GM23338 (cell line): ENCODE measurements around the gene NDUFB6. TPM values are rescaled to one million over a fixed set of nuclear protein-coding genes. Genes with fewer than 3 reads are reported as not detected.

Source experiments
- ATAC-seq: fragments of 200-7000 bp; cut with Tn5 transposase; 3 replicates; pipeline ENCODE4 v1.9.1; 2020
- DNase-seq: peaks from one replicate; pipeline ENCODE4 v3.0.0-alpha.2; 2015; ENCODE audit warnings: low spot score
- H2AFZ ChIP-seq: fragments of 200-600 bp; sonication (generic); 2 replicates; pipeline ENCODE4 v1.8.0; 2016; ENCODE audit warnings: antibody characterized with exemption, mild to moderate bottlenecking, moderate library complexity
- H3F3A ChIP-seq: fragments of 200-600 bp; sonication (generic); replicated peaks from 2 replicates; pipeline ENCODE4 v1.8.0; 2017; ENCODE audit warnings: antibody characterized with exemption, mixed run types, low read depth
- H3K27ac ChIP-seq: fragments of 200-600 bp; sonication (generic); 2 replicates; pipeline ENCODE4 v1.6.1; 2016; ENCODE audit warnings: low read depth
- H3K27me3 ChIP-seq: fragments of 200-600 bp; sonication (generic); 2 replicates; pipeline ENCODE4 v1.8.0; 2016; ENCODE audit warnings: mild to moderate bottlenecking, mixed run types, moderate library complexity; ENCODE audit not compliant: insufficient read depth
- H3K36me3 ChIP-seq: fragments of 200-600 bp; sonication (generic); 2 replicates; pipeline ENCODE4 v1.8.0; 2016; ENCODE audit warnings: mild to moderate bottlenecking; ENCODE audit not compliant: insufficient read depth
- H3K4me1 ChIP-seq: fragments of 200-600 bp; sonication (generic); 2 replicates; pipeline ENCODE4 v1.8.0; 2016; ENCODE audit warnings: mild to moderate bottlenecking, moderate library complexity; ENCODE audit not compliant: insufficient read depth
- H3K4me2 ChIP-seq: fragments of 200-600 bp; sonication (generic); 2 replicates; pipeline ENCODE4 v1.7.1; 2017; ENCODE audit warnings: mixed run types
- H3K4me3 ChIP-seq: fragments of 200-600 bp; sonication (generic); 2 replicates; pipeline ENCODE4 v1.6.1; 2016; ENCODE audit warnings: mixed run types
- H3K79me2 ChIP-seq: fragments of 200-600 bp; sonication (generic); replicated peaks from 2 replicates; pipeline ENCODE4 v1.8.0; 2017; ENCODE audit warnings: mild to moderate bottlenecking; ENCODE audit not compliant: insufficient read depth
- H3K9me2 ChIP-seq: fragments of 200-600 bp; sonication (generic); 2 replicates; pipeline ENCODE4 v1.8.0; 2017; ENCODE audit not compliant: insufficient read depth
- H4K20me1 ChIP-seq: fragments of 200-600 bp; sonication (generic); replicated peaks from 2 replicates; pipeline ENCODE4 v1.8.0; 2017; ENCODE audit warnings: mild to moderate bottlenecking; ENCODE audit not compliant: insufficient read depth
- H3K27ac Mint-ChIP-seq: 2 replicates; pipeline ENCODE4 v1.8.0; 2020; ENCODE audit warnings: inconsistent platforms, mild to moderate bottlenecking, moderate library complexity, mixed read lengths
- H3K27me3 Mint-ChIP-seq: 3 replicates; pipeline ENCODE4 v1.8.0; 2022; ENCODE audit warnings: low read depth, mild to moderate bottlenecking, moderate library complexity, mixed read lengths, inconsistent platforms; ENCODE audit not compliant: insufficient read depth, poor library complexity
- H3K36me3 Mint-ChIP-seq: 3 replicates; pipeline ENCODE4 v1.8.0; 2021; ENCODE audit warnings: low read depth, mild to moderate bottlenecking, inconsistent platforms, moderate library complexity, mixed read lengths
- H3K4me1 Mint-ChIP-seq: 3 replicates; pipeline ENCODE4 v1.8.0; 2020; ENCODE audit warnings: mild to moderate bottlenecking, inconsistent platforms, mixed read lengths
- H3K4me3 Mint-ChIP-seq: 3 replicates; pipeline ENCODE4 v1.8.0; 2021; ENCODE audit warnings: moderate library complexity, mild to moderate bottlenecking, inconsistent platforms, mixed read lengths
- H3K9me3 Mint-ChIP-seq: 3 replicates; pipeline ENCODE4 v1.8.0; 2020; ENCODE audit warnings: moderate library complexity, mild to moderate bottlenecking, inconsistent platforms, mixed read lengths
- EZH2phosphoT487 ChIP-seq: fragments of 200-600 bp; sonication (generic); IDR thresholded peaks from one replicate; pipeline ENCODE4 v1.8.1; 2018; ENCODE audit warnings: antibody characterized with exemption; ENCODE audit not compliant: unreplicated experiment
- JUNB ChIP-seq: IDR thresholded peaks from one replicate; pipeline ENCODE4 v1.6.1; 2016; ENCODE audit warnings: antibody characterized with exemption; ENCODE audit not compliant: unreplicated experiment
- POLR2AphosphoS5 ChIP-seq: IDR thresholded peaks from 2 replicates; pipeline ENCODE4 v1.6.1; 2016; ENCODE audit warnings: antibody characterized with exemption, low read depth
- ZNF114 ChIP-seq: fragments of 250-450 bp; sonication (Bioruptor Pico); IDR thresholded peaks from 2 replicates; pipeline ENCODE4 v1.5.0; 2020; ENCODE audit warnings: mild to moderate bottlenecking, moderate library complexity
- polyA plus RNA-seq: library from polyadenylated mRNA; unstranded; fragments of >200 nt; fragmentation: Nextera tagmentation; extraction: Ambion mirVana; gene quantifications from 2 replicates; pipeline ENCODE4 v1.2.1, GENCODE V29; 2016
- total RNA-seq: library from RNA; depleted of rRNA; stranded (reverse); fragments of >200 nt; shearing (Covaris generic); gene quantifications from 2 replicates; pipeline ENCODE4 v1.2.3, GENCODE V29; 2014
- TF ChIP-seq, protein P1 (sequence below), 2 experiments: fragments of 200-600 bp in 1 of 2; sonication (generic) in 1 of 2; conservative IDR thresholded peaks; 2 replicates each; pipeline versions ENCODE4 v1.5.1 to v1.6.1; 2016 to 2017; ENCODE audit warnings: antibody characterized with exemption in 2 of 2, low read depth in 2 of 2, mild to moderate bottlenecking in 2 of 2, moderate library complexity in 1 of 2
- TF ChIP-seq, protein P2 (sequence below): IDR thresholded peaks from one replicate; pipeline ENCODE4 v1.6.1; 2018; ENCODE audit warnings: antibody characterized with exemption; ENCODE audit not compliant: unreplicated experiment

NDUFB6 gene
- total and polyA plus RNA-seq, 2 experiments from 2014 or later: 56.5 to 231 TPM

DNA sequence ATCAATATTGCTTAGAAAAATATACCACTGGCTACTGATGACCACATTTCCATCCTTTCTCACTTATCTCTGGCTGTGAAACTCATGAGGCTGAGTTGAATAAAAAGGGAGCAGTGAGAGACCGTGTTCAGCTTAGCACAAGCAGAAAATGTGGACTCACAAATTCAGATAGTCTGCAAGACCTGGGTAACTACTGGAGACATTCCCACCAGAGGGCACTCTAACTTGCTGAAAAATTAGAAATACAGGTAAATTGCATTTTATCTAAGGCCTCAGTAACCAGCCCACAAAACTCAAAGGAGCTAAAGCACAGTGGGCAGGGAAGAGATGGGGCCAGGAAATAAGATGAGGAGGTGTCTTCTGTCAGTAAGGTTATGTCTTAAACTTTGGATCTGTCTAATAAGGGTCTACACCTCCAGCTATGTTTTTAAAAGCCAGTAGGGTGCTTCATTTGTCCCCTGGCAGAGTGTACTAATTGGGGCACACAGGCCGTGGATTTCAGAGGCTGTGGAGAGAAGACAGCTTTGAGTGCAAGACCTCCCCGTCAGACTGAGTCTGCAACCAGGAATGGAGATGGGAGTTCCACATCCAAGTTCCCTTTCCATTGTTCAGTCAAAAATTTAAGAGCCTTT, 8.7 kb upstream of the NDUFB6 start:
- Histone ChIP-seq H3K4me1 (0 out of 2 replicates have a peak, but pooled peaks cover 7% of the 10 kb centered on the region), H3F3A (no peaks in the 10 kb centered on the region), H3K36me3 (no peaks in the 10 kb centered on the region), H3K4me2 (no peak overlapping the region), H3K79me2 (no peaks in the 10 kb centered on the region), H2AFZ (peak overlapping the region; percentile 14; the same call in 1 of the 2 replicates), H3K4me3 (no peak overlapping the region), H3K27me3 (no peaks in the 10 kb centered on the region), H3K27ac (no peak overlapping the region), H3K9me2 (0 out of 2 replicates have a peak, but pooled peaks cover under 1% of the 10 kb centered on the region), H4K20me1 (no peaks in the 10 kb centered on the region)
- H3K27ac Mint-ChIP-seq: no peak overlapping the region
- no peaks in the 10 kb centered on the region for H3K27me3 Mint-ChIP-seq
- TF ChIP-seq, protein P1, sequence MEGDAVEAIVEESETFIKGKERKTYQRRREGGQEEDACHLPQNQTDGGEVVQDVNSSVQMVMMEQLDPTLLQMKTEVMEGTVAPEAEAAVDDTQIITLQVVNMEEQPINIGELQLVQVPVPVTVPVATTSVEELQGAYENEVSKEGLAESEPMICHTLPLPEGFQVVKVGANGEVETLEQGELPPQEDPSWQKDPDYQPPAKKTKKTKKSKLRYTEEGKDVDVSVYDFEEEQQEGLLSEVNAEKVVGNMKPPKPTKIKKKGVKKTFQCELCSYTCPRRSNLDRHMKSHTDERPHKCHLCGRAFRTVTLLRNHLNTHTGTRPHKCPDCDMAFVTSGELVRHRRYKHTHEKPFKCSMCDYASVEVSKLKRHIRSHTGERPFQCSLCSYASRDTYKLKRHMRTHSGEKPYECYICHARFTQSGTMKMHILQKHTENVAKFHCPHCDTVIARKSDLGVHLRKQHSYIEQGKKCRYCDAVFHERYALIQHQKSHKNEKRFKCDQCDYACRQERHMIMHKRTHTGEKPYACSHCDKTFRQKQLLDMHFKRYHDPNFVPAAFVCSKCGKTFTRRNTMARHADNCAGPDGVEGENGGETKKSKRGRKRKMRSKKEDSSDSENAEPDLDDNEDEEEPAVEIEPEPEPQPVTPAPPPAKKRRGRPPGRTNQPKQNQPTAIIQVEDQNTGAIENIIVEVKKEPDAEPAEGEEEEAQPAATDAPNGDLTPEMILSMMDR (conservative IDR thresholded peaks at IDR 0.05; ENCODE audit: low read depth in 2 of 2): peak; percentile 75
- TF ChIP-seq ZNF114: no peak
- no peaks in the 10 kb centered on the region for H3K36me3 Mint-ChIP-seq
- no peak overlapping the region for H3K4me3 Mint-ChIP-seq
- peaks cover 14% of the 10 kb centered on the region for H3K4me1 Mint-ChIP-seq
- ATAC-seq: peak; percentile 89
- peak; percentile 86 for DNase-seq
- H3K9me3 Mint-ChIP-seq: no peaks in the 10 kb centered on the region

DNA sequence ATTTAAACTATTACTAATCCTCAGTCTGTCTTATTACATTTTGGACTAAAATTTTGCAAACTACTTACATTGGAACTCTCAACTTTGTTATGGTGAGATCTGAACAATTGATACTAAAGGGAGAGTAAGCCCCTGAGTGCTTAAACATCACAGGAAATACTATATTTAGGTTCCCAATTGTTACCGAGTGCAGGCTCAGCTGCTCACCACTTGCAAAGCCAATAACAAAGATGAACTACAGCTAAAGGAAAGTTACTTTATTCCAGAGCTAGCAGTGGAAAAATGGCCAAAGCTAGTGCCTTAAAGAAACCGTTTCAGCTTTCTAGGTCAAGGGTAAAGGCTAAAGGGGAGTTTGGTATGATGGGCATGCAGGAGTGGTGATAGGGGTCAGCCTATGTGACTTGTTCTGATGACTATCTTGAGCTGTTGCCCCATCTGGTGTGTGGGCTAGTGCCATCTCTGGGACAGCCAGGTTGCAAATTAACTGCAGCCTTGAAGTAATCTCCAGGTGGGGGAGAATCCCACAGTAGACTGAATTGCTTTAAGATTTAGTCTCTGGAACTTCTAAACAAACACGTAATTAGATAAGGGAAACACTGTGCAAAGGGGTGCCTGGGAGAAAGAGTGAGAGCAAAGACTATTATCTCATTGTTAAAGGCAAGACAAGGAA, 7.8 kb upstream of the NDUFB6 start:
- ATAC-seq: peak; percentile 36; the same call in 2 of the 3 replicates
- Mint-ChIP-seq H3K9me3 (no peaks in the 10 kb centered on the region), H3K4me3 (no peak overlapping the region), H3K27ac (no peak overlapping the region), H3K27me3 (no peaks in the 10 kb centered on the region), H3K36me3 (no peaks in the 10 kb centered on the region), H3K4me1 (peaks cover 14% of the 10 kb centered on the region)
- Histone ChIP-seq H3K4me3 (no peak overlapping the region), H3K9me2 (no peaks in the 10 kb centered on the region), H3K36me3 (no peaks in the 10 kb centered on the region), H4K20me1 (no peaks in the 10 kb centered on the region), H3F3A (no peaks in the 10 kb centered on the region), H3K27me3 (no peaks in the 10 kb centered on the region), H3K4me1 (0 out of 2 replicates have a peak, but pooled peaks cover 7% of the 10 kb centered on the region), H3K4me2 (no peak overlapping the region), H2AFZ (peak overlapping the region; percentile 75), H3K79me2 (no peaks in the 10 kb centered on the region), H3K27ac (no peak overlapping the region)
- no peak for DNase-seq
- TF ChIP-seq, protein P2, sequence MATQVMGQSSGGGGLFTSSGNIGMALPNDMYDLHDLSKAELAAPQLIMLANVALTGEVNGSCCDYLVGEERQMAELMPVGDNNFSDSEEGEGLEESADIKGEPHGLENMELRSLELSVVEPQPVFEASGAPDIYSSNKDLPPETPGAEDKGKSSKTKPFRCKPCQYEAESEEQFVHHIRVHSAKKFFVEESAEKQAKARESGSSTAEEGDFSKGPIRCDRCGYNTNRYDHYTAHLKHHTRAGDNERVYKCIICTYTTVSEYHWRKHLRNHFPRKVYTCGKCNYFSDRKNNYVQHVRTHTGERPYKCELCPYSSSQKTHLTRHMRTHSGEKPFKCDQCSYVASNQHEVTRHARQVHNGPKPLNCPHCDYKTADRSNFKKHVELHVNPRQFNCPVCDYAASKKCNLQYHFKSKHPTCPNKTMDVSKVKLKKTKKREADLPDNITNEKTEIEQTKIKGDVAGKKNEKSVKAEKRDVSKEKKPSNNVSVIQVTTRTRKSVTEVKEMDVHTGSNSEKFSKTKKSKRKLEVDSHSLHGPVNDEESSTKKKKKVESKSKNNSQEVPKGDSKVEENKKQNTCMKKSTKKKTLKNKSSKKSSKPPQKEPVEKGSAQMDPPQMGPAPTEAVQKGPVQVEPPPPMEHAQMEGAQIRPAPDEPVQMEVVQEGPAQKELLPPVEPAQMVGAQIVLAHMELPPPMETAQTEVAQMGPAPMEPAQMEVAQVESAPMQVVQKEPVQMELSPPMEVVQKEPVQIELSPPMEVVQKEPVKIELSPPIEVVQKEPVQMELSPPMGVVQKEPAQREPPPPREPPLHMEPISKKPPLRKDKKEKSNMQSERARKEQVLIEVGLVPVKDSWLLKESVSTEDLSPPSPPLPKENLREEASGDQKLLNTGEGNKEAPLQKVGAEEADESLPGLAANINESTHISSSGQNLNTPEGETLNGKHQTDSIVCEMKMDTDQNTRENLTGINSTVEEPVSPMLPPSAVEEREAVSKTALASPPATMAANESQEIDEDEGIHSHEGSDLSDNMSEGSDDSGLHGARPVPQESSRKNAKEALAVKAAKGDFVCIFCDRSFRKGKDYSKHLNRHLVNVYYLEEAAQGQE: no peak
- no peak for TF ChIP-seq POLR2AphosphoS5
- TF ChIP-seq JUNB: no peak
- no peak for TF ChIP-seq EZH2phosphoT487
